ENCODE results near the gene ACOT11.

DNA sequence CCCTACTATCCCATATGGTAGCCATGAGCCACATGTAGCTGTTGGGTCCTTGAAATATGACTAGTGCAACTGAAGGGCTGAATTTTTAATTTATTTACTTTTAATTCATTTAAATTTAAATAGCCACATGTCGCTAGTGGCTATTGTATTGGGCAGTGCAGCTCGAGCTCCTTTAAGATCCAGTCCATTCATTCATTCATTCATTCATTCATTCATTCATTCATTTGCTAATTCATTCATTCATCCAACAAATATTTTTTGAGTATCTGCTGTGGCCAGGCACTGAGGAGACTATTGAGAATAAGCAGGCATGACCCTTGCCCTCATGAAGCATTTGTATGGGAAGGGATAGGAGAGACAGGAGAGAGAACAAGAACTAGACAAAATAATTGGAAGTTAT lies 29.5 kb upstream of the ACOT11 start:
- TF ChIP-seq, protein P1, sequence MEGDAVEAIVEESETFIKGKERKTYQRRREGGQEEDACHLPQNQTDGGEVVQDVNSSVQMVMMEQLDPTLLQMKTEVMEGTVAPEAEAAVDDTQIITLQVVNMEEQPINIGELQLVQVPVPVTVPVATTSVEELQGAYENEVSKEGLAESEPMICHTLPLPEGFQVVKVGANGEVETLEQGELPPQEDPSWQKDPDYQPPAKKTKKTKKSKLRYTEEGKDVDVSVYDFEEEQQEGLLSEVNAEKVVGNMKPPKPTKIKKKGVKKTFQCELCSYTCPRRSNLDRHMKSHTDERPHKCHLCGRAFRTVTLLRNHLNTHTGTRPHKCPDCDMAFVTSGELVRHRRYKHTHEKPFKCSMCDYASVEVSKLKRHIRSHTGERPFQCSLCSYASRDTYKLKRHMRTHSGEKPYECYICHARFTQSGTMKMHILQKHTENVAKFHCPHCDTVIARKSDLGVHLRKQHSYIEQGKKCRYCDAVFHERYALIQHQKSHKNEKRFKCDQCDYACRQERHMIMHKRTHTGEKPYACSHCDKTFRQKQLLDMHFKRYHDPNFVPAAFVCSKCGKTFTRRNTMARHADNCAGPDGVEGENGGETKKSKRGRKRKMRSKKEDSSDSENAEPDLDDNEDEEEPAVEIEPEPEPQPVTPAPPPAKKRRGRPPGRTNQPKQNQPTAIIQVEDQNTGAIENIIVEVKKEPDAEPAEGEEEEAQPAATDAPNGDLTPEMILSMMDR (IDR thresholded peaks at IDR 0.05): no peak
- no peak for TF ChIP-seq POLR2A (IDR thresholded peaks at IDR 0.05)
